Measurements from ENCODE around the gene ASCL5.

ASCL5 gene

GRCh38 chr1:201136355-201137023 lies 9.5 kb upstream of the ASCL5 start:
- DNase-seq = no peak

DNA sequence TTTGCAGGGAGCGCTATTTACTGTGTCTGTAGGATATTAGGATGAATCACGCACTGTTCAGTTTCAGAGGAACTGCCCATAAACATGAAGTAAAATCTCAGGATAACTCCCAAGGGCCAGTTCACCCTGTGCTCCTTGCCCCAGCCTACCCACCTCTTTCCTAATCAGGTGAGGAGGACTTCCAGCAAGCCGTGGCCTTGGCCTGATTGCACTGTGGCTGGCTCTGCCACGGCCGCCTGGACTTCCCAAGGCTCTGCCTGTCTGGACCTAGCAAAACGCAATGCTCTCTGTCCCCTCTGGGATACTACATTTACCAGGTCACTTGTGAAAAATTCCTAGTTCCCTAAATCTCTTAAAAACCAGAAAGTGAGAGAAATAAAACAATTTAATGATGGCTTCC lies 7.4 kb upstream of the ASCL5 start:
- no peak for DNase-seq

DNA sequence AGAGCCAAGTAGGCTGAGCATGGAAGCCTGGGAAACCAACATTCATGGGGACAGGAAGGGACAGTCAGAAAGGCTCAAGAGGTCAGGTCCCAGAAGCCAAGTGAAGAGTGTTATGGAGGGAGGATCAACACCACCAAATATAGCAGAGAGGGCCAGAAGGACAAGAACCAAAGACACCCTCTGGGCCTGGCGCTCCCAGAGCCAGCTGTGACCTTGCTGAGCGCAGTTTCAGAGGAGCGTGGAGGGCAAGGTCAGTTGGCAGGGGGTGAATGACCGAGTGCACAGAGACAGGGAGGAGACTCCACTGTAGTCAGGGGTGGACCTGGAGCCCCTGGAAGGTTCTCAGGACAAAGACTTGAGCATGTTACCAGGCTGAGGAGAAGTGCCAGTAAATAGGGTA lies 4.4 kb upstream of the ASCL5 start:
- no peak for DNase-seq

- no peak for DNase-seq
These were observed 2.0 kb upstream of the ASCL5 start for GRCh38 chr1:201128962-201129361.

DNA sequence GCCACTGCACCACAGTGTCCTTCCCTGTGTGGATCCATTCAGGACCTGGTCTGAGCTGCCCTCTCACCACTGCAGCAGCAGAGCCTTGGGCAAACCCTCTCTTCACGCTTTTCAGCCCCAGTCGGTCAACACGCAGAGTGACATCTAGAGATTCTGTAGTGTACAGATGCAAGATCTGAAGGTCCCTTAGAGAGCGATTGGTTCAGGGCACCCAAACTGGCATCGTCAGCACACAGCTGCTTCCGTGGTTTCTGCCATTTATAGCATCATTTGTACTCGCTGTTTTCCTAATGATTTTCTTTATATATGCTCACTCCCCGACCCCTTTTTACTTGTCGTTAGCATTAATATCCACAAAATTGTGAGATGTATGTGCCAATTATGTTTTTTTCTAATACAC lies 1.5 kb upstream of the ASCL5 start:
- no peak for DNase-seq

DNA sequence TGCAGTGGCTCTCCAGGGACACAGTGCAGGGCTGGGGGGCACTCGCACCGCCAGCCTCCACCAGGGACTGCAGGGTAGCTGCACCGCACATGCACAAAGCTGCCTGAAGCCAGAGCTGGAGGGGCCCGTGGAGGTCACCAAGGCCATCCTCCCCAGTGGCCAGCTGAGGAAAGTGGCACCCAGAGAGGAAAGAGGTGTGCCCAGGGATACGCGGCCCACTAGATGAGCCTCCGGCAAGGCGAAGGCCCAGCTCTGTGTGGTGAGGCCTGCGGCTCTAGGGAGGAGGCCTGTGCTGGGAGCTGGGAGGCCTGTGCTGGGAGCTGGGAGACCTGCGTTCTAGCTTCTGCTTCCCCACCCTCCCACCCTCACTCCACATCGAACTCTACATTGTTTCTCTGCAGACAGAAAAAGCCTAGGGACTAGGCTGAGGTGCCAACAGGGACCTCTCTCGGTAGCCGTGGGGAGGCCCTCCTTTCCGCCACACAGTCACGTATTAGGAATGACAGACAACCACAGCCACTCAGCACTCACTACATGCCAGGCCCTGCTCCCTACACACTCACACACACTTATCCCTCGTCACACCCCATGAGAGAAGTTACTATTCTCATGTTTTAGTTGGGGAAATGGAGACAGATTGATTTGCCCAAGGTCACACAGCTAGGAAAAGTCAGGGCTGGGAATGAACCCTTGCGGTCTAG lies 921 bp upstream of the ASCL5 start:
- DNase-seq = no peak

- DNase-seq = no peak
These were observed 537 bp downstream of the ASCL5 start for GRCh38 chr1:201126463-201126831.

GRCh38 chr1:201125800-201126199 lies 1.2 kb downstream of the ASCL5 start:
- no peak for DNase-seq

- no peak for DNase-seq
These were observed 2.0 kb downstream of the ASCL5 start for GRCh38 chr1:201125019-201125418.

GRCh38 chr1:201123866-201124265 lies 3.1 kb downstream of the ASCL5 start:
- no peak for DNase-seq

- DNase-seq = no peak
These were observed 4.5 kb downstream of the ASCL5 start for GRCh38 chr1:201122321-201122957.

DNA sequence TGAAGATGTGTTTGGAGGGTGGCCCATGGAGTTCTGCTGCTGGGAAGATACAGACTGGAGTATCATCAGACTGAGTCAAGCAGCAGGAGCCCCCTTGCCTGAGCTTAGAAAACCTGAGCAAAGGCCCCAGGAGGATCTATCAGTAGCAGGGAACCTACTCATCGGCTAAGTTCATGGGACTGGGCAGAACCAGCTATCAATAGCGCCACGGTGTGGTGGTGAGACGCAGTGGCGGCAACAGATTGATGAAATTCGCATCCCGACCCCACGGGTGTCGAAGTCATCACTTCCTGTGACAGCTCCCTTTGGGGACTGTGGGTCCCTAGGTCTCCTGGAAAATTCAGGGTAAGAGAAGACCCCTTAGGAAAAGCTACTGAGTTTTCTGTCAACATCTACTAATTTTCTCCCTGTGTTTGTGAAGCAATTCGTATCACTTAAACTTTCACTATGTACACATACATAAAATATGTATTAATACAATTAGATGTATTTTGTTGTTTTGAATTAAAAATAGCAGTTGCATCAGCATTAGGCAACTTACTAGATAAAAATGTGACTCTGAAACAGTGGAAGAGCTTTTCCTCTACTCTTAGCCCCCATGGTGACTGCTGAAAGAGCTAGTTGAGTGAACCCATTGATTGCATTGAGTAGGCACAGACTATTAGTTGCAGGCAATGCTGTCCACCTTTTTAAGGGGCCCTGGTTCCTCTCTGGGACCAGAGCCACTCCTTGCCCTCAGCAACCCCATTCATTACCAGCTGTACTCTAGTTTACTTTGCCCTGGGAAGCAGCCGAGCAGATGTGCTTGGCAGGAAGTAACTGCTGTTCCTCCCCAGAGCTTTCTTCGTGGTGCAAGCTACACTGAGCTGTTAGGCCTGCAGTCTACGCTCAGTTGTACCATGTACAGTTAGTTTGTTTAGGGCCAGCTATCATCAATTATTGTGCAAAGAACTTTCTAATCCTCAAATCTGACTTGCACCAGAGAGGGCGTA lies 7.5 kb downstream of the ASCL5 start:
- DNase-seq = peak; percentile 59

DNA sequence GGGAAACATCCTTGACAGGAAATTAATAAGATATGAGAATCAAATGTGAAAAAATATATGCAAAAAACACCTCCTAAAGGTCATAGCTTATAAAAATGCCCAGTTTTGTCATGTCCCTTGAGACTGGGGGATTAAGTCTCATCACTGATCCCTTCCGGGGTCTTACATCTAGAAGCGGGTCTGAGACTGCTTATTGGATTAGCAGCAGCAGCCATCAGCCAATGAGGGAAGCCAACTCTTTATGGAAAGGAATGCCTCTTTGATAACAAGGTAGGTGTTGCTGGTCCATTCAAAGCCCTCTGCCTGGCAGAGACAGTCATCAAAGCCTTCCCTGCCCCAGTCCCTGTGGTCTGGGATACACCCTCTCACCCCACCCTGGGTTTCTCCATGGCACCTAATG lies 10.9 kb downstream of the ASCL5 start:
- DNase-seq = no peak

- DNase-seq = no peak
These were observed 11.5 kb downstream of the ASCL5 start for GRCh38 chr1:201115390-201115937.

GRCh38 chr1:201114245-201115131 lies 12.5 kb downstream of the ASCL5 start:
- DNase-seq = peak; percentile 77

- DNase-seq = no peak
These were observed 13.3 kb downstream of the ASCL5 start for GRCh38 chr1:201113451-201114244.

- DNase-seq = no peak
These were observed 14.1 kb downstream of the ASCL5 start for GRCh38 chr1:201112926-201113325.

DNA sequence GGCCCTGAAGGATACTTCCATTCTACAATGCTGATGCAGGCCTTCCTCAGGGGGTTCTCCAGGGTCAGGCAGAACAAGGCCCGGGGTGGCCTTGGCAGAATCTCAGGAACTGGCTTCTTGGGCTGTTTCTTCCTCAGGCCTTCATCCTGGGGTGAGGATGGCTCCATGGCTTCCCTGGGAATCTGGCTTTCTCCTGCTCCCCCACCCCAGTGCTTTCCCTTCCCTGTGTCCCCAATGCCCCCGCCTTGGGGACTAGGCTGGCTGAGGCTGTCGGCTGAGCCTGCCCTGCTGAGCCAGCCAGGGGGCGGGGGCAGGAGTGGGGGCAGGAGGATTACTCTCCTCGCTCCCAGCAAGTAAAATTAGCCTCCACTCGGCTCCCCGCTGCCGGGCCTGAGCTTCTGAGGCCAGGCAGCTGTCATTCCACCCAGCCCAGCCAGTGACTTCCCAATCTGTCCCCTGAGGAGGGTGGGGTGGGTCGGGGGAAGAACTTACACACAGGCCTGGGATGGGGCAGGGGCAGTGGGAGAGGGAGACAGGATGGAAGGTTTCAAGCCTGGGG lies 14.7 kb downstream of the ASCL5 start, which contains the start of gene CACNA1S:
Gene CACNA1S (minus strand): TSS at position 254 of the 559 bp plus-strand sequence. CDS start 87 bp downstream, at position 167.
- no peak for DNase-seq

- DNase-seq = no peak
These were observed 15.3 kb downstream of the ASCL5 start for GRCh38 chr1:201111672-201112071.

DNA sequence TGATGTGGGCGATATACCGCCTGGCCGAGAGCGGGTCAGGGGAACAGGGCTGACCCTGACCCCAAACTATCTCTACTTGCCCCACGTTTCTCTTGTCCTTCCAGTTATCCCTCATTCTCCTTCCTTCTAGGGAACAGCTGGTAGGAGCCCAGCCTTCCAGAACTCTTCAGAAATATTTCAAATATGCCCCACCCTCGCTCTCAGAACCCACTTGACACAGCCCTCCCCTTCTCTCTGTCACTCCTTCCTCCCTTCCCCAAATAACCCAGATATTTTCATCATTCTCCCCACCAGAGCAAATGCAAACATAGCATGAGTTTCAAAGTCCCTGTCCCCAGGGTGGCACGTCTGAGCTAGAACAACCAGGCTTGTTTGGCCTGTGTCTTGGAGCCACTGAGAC lies 15.8 kb downstream of the ASCL5 start:
- DNase-seq = no peak
